K562 (cell line): ENCODE results near the gene MYMX. TPM values are rescaled to one million over a fixed set of nuclear protein-coding genes. Genes with fewer than 3 reads are reported as not detected.

ENCODE experiments used
- ASH1L ChIP-seq: fragments of 450-650 bp; IDR thresholded peaks from 2 replicates; pipeline ENCODE4 v1.6.1; 2018; ENCODE audit warnings: borderline replicate concordance, mild to moderate bottlenecking, low read depth; ENCODE audit not compliant: partially characterized antibody
- GABPB2 ChIP-seq: fragments of 250-450 bp; sonication (Bioruptor Pico); conservative IDR thresholded peaks from 2 replicates; pipeline ENCODE4 v1.5.1; 2021; ENCODE audit warnings: mild to moderate bottlenecking
- HEY1 ChIP-seq: fragments of 250-450 bp; sonication (Bioruptor Pico); IDR thresholded peaks from 2 replicates; pipeline ENCODE4 v1.5.0; 2020; ENCODE audit warnings: mild to moderate bottlenecking, moderate library complexity, borderline replicate concordance
- ILK ChIP-seq: fragments of 450-650 bp; IDR thresholded peaks from 2 replicates; pipeline ENCODE4 v1.6.1; 2016; ENCODE audit warnings: missing genetic modification characterization, low read depth, mild to moderate bottlenecking, missing compliant biosample characterization, moderate library complexity, borderline replicate concordance
- JUNB ChIP-seq: fragments of 450-650 bp; formaldehyde crosslinking; conservative IDR thresholded peaks from 2 replicates; pipeline ENCODE4 v1.4.0; 2020; ENCODE audit warnings: mild to moderate bottlenecking
- KAT8 ChIP-seq: fragments of 450-650 bp; IDR thresholded peaks from 2 replicates; pipeline ENCODE4 v1.6.1; 2016; ENCODE audit warnings: low read depth, mild to moderate bottlenecking
- MTA1 ChIP-seq: fragments of 450-650 bp; IDR thresholded peaks from 2 replicates; pipeline ENCODE4 v1.6.1; 2017; ENCODE audit warnings: borderline replicate concordance
- NFE2 ChIP-seq: IDR thresholded peaks from 2 replicates; pipeline ENCODE4 v1.6.1; 2014; ENCODE audit warnings: antibody characterized with exemption, low read depth
- NFIX ChIP-seq: fragments of 250-450 bp; sonication (Bioruptor Pico); IDR thresholded peaks from 2 replicates; pipeline ENCODE4 v1.4.0; 2020; ENCODE audit warnings: low read depth, mild to moderate bottlenecking, moderate library complexity
- PML ChIP-seq: IDR thresholded peaks from 2 replicates; pipeline ENCODE4 v1.6.1; 2012; ENCODE audit warnings: low read length, inconsistent platforms
- PTTG1 ChIP-seq: fragments of 450-650 bp; IDR thresholded peaks from 2 replicates; pipeline ENCODE4 v1.6.1; 2016; ENCODE audit warnings: low read depth, mild to moderate bottlenecking, missing genetic modification characterization, missing compliant biosample characterization
- SIN3A ChIP-seq, 2 experiments: fragments of 150-350 bp in 1 of 2; IDR thresholded peaks; 2 replicates each; pipeline ENCODE4 v1.6.1; 2011 to 2016; ENCODE audit warnings: borderline replicate concordance in 2 of 2, low read depth in 2 of 2, low read length in 2 of 2, mild to moderate bottlenecking in 2 of 2, moderate library complexity in 2 of 2; ENCODE audit not compliant: control insufficient read depth in 1 of 2
- SIN3B ChIP-seq: fragments of 450-650 bp; IDR thresholded peaks from 2 replicates; pipeline ENCODE4 v1.6.1; 2017; ENCODE audit warnings: low read depth, mild to moderate bottlenecking, moderate library complexity
- SMARCA5 ChIP-seq: fragments of 450-650 bp; IDR thresholded peaks from 2 replicates; pipeline ENCODE4 v1.6.1; 2016
- SREBF2 ChIP-seq: sonication (generic); formaldehyde crosslinking; IDR thresholded peaks from 2 replicates; pipeline ENCODE4 v1.4.0; 2020; ENCODE audit warnings: mild to moderate bottlenecking, missing genetic modification reagents
- TARDBP ChIP-seq: fragments of 450-650 bp; IDR thresholded peaks from 2 replicates; pipeline ENCODE4 v1.6.1; 2016
- XRCC5 ChIP-seq: fragments of 200-400 bp; formaldehyde crosslinking; IDR thresholded peaks from 2 replicates; pipeline ENCODE4 v1.6.1; 2017; ENCODE audit warnings: low read depth, mild to moderate bottlenecking, low read length
- ZBTB11 ChIP-seq, 3 experiments: fragments of 200-800 bp in 1 of 3; fragments of 250-450 bp in 1 of 3; fragments of 450-650 bp in 1 of 3; sonication (Bioruptor Pico) in 1 of 3; sonication (Bioruptor generic) in 1 of 3; formaldehyde crosslinking in 1 of 3; IDR thresholded peaks; 2 replicates each; pipeline versions ENCODE4 v1.6.1 to v1.8.0; 2016 to 2022; ENCODE audit warnings: mild to moderate bottlenecking in 2 of 3, missing genetic modification characterization in 2 of 3, missing compliant biosample characterization in 1 of 3, moderate library complexity in 1 of 3
- ZNF140 ChIP-seq: fragments of 250-450 bp; sonication (Bioruptor Pico); IDR thresholded peaks from 2 replicates; pipeline ENCODE4 v1.8.0; 2021; ENCODE audit warnings: moderate library complexity, mild to moderate bottlenecking, inconsistent platforms
- ZNF436 ChIP-seq: fragments of 250-450, 450-650 bp; sonication (Bioruptor Pico); formaldehyde crosslinking; IDR thresholded peaks from 2 replicates; pipeline ENCODE4 v1.7.0; 2020; ENCODE audit warnings: mild to moderate bottlenecking
- polyA plus RNA-seq, 8 experiments: library from polyadenylated mRNA; depleted of rRNA in 4 of 8; stranded (reverse) in 5 of 8; unstranded in 3 of 8; fragments of >200 nt; fragmentation: Nextera tagmentation in 2 of 8; fragmentation: Illumina TruSeq in 1 of 8; extraction: Ambion mirVana in 2 of 8; extraction: Trizol in 1 of 8; gene quantifications; 2 replicates each; pipeline versions ENCODE4 v1.2.1 to v1.2.3, GENCODE V29; 2011 to 2014; ENCODE audit warnings: inconsistent platforms in 1 of 8, missing spikeins in 1 of 8
- total RNA-seq, 7 experiments: library from RNA; depleted of rRNA in 6 of 7; stranded (reverse); fragments of >200 nt in 6 of 7; fragmentation: Illumina TruSeq in 2 of 7; extraction: Trizol in 2 of 7; gene quantifications; 2 replicates each; pipeline versions ENCODE4 v1.2.1 to v1.2.3, GENCODE V29; 2011 to 2021; ENCODE audit warnings: low replicate concordance in 1 of 7
- TF ChIP-seq, protein P1 (sequence below): fragments of 450-650 bp; IDR thresholded peaks from 2 replicates; pipeline ENCODE4 v1.7.1; 2018; ENCODE audit warnings: mild to moderate bottlenecking, low read depth; ENCODE audit not compliant: partially characterized antibody
- TF ChIP-seq, protein P2 (sequence below): sonication (generic); formaldehyde crosslinking; IDR thresholded peaks from 2 replicates; pipeline ENCODE4 v1.8.1; 2023; ENCODE audit warnings: mild to moderate bottlenecking, missing genetic modification reagents

MYMX gene
- total and polyA plus RNA-seq, 9 of the 15 experiments (the other 6 are each of a cell fraction or from before 2014, with no cell fraction given): 0.12 TPM; not detected in 8

DNA sequence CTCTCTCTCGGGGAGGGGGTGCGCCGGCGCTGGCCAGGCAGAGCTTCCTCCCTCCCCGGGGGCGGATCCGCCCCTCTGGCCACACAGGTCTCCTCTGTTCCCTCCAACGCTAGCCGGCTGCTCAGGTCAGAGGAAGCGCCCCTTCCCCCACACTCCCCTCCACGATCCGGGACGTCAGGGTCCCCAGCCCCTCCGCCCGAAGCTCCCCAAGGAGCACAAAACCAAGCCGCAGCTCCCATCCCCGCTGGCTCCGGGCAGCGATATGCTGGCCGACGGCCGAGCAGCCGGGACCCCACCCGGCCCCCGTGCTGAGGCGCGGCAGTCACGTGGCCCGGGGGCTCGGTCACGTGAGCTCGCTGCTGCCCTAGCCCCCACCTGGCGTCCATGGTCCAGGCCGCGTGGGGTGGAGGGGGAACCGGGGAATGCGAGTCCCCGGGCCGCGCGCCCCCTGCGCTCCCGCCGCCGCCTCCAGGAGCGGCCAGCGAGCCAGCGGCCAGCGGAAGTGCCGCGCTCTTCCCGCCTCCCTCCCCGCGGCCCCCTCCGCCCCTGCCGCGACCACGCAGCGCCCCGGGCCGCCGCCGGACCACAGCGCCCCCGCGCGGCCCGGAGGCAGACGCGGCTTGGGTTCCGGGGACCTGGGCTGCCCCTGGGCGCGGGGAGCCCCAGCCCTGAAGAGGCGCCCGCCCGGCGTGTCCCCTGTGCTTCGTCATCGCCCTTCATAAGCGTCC, 40.5 kb downstream of the MYMX start, which contains the start of gene SLC35B2 (continued):
- no peak for TF ChIP-seq ILK (tag)
- no peak for TF ChIP-seq ZNF140 (CRISPR knock-in tag)
- peak; percentile 9; the same call in 1 of the 2 replicates for TF ChIP-seq GABPB2 (CRISPR knock-in tag)
- TF ChIP-seq XRCC5: peak; percentile 26; the same call in 1 of the 2 replicates
- no peak for TF ChIP-seq SREBF2 (CRISPR knock-in tag)
- peak; percentile 90 for TF ChIP-seq NFE2
- TF ChIP-seq TARDBP: no peak
- TF ChIP-seq ASH1L: no peak
- no peak for TF ChIP-seq HEY1 (CRISPR knock-in tag)
- TF ChIP-seq PML: peak; percentile 53; the same call in 1 of the 2 replicates
- no peak for TF ChIP-seq JUNB (CRISPR knock-in tag)
- TF ChIP-seq SMARCA5: no peak
- peak; percentile 93 for TF ChIP-seq SIN3B
- no peak for TF ChIP-seq ZNF436 (CRISPR knock-in tag)
- TF ChIP-seq KAT8: no peak
- TF ChIP-seq MTA1: peak; percentile 19; the same call in 1 of the 2 replicates
- no peak for TF ChIP-seq NFIX
- TF ChIP-seq, protein P1, sequence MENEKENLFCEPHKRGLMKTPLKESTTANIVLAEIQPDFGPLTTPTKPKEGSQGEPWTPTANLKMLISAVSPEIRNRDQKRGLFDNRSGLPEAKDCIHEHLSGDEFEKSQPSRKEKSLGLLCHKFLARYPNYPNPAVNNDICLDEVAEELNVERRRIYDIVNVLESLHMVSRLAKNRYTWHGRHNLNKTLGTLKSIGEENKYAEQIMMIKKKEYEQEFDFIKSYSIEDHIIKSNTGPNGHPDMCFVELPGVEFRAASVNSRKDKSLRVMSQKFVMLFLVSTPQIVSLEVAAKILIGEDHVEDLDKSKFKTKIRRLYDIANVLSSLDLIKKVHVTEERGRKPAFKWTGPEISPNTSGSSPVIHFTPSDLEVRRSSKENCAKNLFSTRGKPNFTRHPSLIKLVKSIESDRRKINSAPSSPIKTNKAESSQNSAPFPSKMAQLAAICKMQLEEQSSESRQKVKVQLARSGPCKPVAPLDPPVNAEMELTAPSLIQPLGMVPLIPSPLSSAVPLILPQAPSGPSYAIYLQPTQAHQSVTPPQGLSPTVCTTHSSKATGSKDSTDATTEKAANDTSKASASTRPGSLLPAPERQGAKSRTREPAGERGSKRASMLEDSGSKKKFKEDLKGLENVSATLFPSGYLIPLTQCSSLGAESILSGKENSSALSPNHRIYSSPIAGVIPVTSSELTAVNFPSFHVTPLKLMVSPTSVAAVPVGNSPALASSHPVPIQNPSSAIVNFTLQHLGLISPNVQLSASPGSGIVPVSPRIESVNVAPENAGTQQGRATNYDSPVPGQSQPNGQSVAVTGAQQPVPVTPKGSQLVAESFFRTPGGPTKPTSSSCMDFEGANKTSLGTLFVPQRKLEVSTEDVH: no peak
- no peak for TF ChIP-seq PTTG1 (tag)
- TF ChIP-seq ZBTB11 (CRISPR knock-in tag; IDR thresholded peaks at IDR 0.05): no peak; a peak in 1 of 6 replicates
- TF ChIP-seq, protein P2, sequence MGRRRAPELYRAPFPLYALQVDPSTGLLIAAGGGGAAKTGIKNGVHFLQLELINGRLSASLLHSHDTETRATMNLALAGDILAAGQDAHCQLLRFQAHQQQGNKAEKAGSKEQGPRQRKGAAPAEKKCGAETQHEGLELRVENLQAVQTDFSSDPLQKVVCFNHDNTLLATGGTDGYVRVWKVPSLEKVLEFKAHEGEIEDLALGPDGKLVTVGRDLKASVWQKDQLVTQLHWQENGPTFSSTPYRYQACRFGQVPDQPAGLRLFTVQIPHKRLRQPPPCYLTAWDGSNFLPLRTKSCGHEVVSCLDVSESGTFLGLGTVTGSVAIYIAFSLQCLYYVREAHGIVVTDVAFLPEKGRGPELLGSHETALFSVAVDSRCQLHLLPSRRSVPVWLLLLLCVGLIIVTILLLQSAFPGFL: no peak
- TF ChIP-seq SIN3A (IDR thresholded peaks at IDR 0.05; ENCODE audit: borderline replicate concordance in 2 of 2, control insufficient read depth in 1 of 2, low read depth in 2 of 2, low read length in 2 of 2): peak; percentile 72 to 97
